Mesenchymal stem cell (in vitro differentiated cells and primary cell): ENCODE results near the gene OPA1.

Experiments
- DNase-seq: peaks from one replicate; pipeline ENCODE4 v3.0.0-alpha.2; 2013
- H2AFZ ChIP-seq: one replicate; pipeline ENCODE4 v1.6.1; 2013; ENCODE audit warnings: low read depth, mild to moderate bottlenecking, control low read depth, inconsistent platforms, low read length, moderate library complexity
- H2AK5ac ChIP-seq: 2 replicates; pipeline ENCODE4 v1.6.1; 2013; ENCODE audit warnings: low read length, moderate library complexity, mild to moderate bottlenecking, inconsistent platforms; ENCODE audit not compliant: severe bottlenecking
- H2BK120ac ChIP-seq: one replicate; pipeline ENCODE4 v1.6.1; 2013; ENCODE audit warnings: low read depth, mild to moderate bottlenecking, inconsistent platforms, low read length, moderate library complexity
- H2BK12ac ChIP-seq, 2 experiments: one replicate each; pipeline ENCODE4 v1.6.1; 2013; ENCODE audit warnings: inconsistent platforms in 2 of 2, low read length in 2 of 2, mild to moderate bottlenecking in 2 of 2, moderate library complexity in 2 of 2, control low read depth in 1 of 2
- H2BK15ac ChIP-seq: one replicate; pipeline ENCODE4 v1.6.1; 2013; ENCODE audit warnings: mild to moderate bottlenecking, low read depth, inconsistent platforms; ENCODE audit not compliant: poor library complexity, severe bottlenecking
- H2BK5ac ChIP-seq: 2 replicates; pipeline ENCODE4 v1.6.1; 2013; ENCODE audit warnings: low read depth, mild to moderate bottlenecking, low read length, control low read depth, inconsistent platforms; ENCODE audit not compliant: poor library complexity, severe bottlenecking
- H3K14ac ChIP-seq, 2 experiments: one replicate each; pipeline ENCODE4 v1.6.1; 2013; ENCODE audit warnings: inconsistent platforms in 2 of 2, low read length in 2 of 2, control low read depth in 1 of 2, mild to moderate bottlenecking in 1 of 2, moderate library complexity in 1 of 2
- H3K18ac ChIP-seq, 2 experiments: one replicate each; pipeline ENCODE4 v1.6.1; 2013; ENCODE audit warnings: inconsistent platforms in 2 of 2, low read length in 2 of 2, control low read depth in 1 of 2, low read depth in 1 of 2, mild to moderate bottlenecking in 1 of 2
- H3K23ac ChIP-seq, 2 experiments: one replicate each; pipeline ENCODE4 v1.6.1; 2013; ENCODE audit warnings: inconsistent platforms in 2 of 2, low read length in 2 of 2, mild to moderate bottlenecking in 2 of 2, moderate library complexity in 2 of 2, control low read depth in 1 of 2
- H3K27ac ChIP-seq: 2 replicates; pipeline ENCODE4 v1.5.1; 2013; ENCODE audit warnings: mild to moderate bottlenecking, moderate library complexity, low read length, control low read depth, inconsistent platforms; ENCODE audit not compliant: poor library complexity, severe bottlenecking
- H3K27me3 ChIP-seq, 2 experiments: 2 replicates each; pipeline versions ENCODE4 v1.6.1 to v1.7.0; 2013; ENCODE audit warnings: low read length in 2 of 2, mild to moderate bottlenecking in 2 of 2, moderate library complexity in 2 of 2, control low read depth in 1 of 2, inconsistent platforms in 1 of 2; ENCODE audit not compliant: control insufficient read depth in 1 of 2, insufficient read depth in 1 of 2
- H3K36me3 ChIP-seq, 2 experiments: 2 replicates each; pipeline versions ENCODE4 v1.6.1 to v1.7.0; 2013; ENCODE audit warnings: low read length in 2 of 2, control low read depth in 1 of 2, inconsistent platforms in 1 of 2, low read depth in 1 of 2, mild to moderate bottlenecking in 1 of 2; ENCODE audit not compliant: insufficient read depth in 2 of 2, control insufficient read depth in 1 of 2
- H3K4ac ChIP-seq, 2 experiments: one replicate each; pipeline ENCODE4 v1.6.1; 2013; ENCODE audit warnings: inconsistent platforms in 2 of 2, low read length in 2 of 2, mild to moderate bottlenecking in 2 of 2, moderate library complexity in 2 of 2, control low read depth in 1 of 2, low read depth in 1 of 2
- H3K4me1 ChIP-seq: 2 replicates; pipeline ENCODE4 v1.6.1; 2013; ENCODE audit warnings: low read depth, low read length, control low read depth; ENCODE audit not compliant: control insufficient read depth, insufficient read depth
- H3K4me2 ChIP-seq: 2 replicates; pipeline ENCODE4 v1.6.1; 2013; ENCODE audit warnings: low read length, mild to moderate bottlenecking, inconsistent platforms; ENCODE audit not compliant: poor library complexity, severe bottlenecking
- H3K4me3 ChIP-seq, 2 experiments: 2 replicates each; pipeline versions ENCODE4 v1.5.1 to v1.7.0; 2013; ENCODE audit warnings: low read length in 2 of 2, mild to moderate bottlenecking in 2 of 2, control low read depth in 1 of 2, low read depth in 1 of 2; ENCODE audit not compliant: insufficient read depth in 1 of 2
- H3K79me1 ChIP-seq: replicated peaks from 2 replicates; pipeline ENCODE4 v1.6.1; 2013; ENCODE audit warnings: mild to moderate bottlenecking, control low read depth, low read length, inconsistent platforms; ENCODE audit not compliant: poor library complexity, severe bottlenecking
- H3K9ac ChIP-seq: 2 replicates; pipeline ENCODE4 v1.7.0; 2013; ENCODE audit warnings: mild to moderate bottlenecking, low read length, moderate library complexity
- H3K9me3 ChIP-seq: 2 replicates; pipeline ENCODE4 v1.7.0; 2013; ENCODE audit warnings: mild to moderate bottlenecking, low read length; ENCODE audit not compliant: control insufficient read depth
- H4K8ac ChIP-seq: one replicate; pipeline ENCODE4 v1.6.1; 2013; ENCODE audit warnings: inconsistent platforms, mild to moderate bottlenecking, low read length, moderate library complexity
- H4K91ac ChIP-seq: one replicate; pipeline ENCODE4 v1.6.1; 2013; ENCODE audit warnings: mild to moderate bottlenecking, low read length, inconsistent platforms
- WGBS: methylation state at CpG from one replicate; pipeline ENCODE4 v1.1.7; 2013; ENCODE audit warnings: mixed read lengths; 5-methylcytosine and 5-hydroxymethylcytosine counted together

OPA1 gene

DNA sequence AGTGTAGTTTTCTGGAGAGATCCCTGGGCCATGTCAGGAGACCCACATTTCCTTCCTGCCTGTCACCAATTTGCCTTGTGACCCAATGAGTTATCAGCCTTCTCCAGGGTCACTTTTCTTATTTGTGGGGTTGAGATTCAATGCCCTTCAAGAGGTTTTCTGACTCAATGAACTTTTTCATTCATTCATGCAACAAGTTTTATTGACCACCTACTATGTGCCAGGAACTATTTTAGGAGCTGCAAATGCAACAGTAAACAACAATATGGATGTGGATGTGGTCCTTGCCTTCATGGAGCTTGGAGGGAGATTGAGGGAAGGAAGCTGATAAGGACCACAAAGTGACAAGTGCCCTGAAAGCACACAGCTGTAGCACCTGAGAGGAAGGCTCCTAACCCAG is 142.8 kb downstream of the OPA1 start:
- Histone ChIP-seq H3K27me3 (no peaks in the 10 kb centered on the region), H3K14ac (no peak overlapping the region), H3K4me3 (no peak overlapping the region), H2BK5ac (no peak overlapping the region), H2BK15ac (no peak overlapping the region), H3K18ac (no peak overlapping the region), H2AFZ (no peak overlapping the region), H3K4me1 (peaks cover 6% of the 10 kb centered on the region), H3K36me3 (no peaks in the 10 kb centered on the region), H3K23ac (no peak overlapping the region), H4K8ac (no peak overlapping the region), H2BK12ac (no peak overlapping the region), H3K9me3 (no peaks in the 10 kb centered on the region), H3K4ac (no peak overlapping the region), H3K79me1 (no peaks in the 10 kb centered on the region), H3K27ac (no peak overlapping the region), H2BK120ac (no peak overlapping the region), H2AK5ac (no peak overlapping the region), H3K4me2 (no peak overlapping the region), H4K91ac (no peak overlapping the region), H3K9ac (no peak overlapping the region)
- DNase-seq: no peak

DNA sequence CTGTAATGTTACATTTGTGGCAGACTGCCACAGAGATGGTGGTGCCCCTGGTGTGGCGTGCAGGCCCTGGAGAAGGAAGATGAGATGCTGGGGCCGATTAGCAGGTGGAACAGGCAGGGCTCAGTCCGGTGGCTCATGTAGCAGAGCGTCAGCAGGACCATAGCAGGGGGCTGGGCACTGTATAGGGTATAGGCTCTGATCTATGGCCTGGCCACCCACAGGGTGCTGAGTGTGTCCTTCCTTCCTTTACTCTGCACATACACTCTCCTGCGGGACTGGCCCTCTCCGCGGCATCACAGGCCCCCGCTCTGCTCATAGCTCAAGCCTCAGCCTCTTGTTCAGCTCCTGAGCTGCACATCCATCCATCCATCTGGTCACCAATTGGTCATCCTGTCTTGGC is 143.6 kb downstream of the OPA1 start:
- no peaks in the 10 kb centered on the region for H3K36me3 ChIP-seq
- no peak overlapping the region for H4K91ac ChIP-seq
- H3K4me1 ChIP-seq: peaks cover 6% of the 10 kb centered on the region
- no peak overlapping the region for H2AK5ac ChIP-seq
- H3K14ac ChIP-seq: no peak overlapping the region
- H3K23ac ChIP-seq: no peak overlapping the region
- no peak overlapping the region for H2BK12ac ChIP-seq
- 92% methylated on average over 8 of the region's 8 CpGs for WGBS
- H2BK5ac ChIP-seq: no peak overlapping the region
- H3K18ac ChIP-seq: no peak overlapping the region
- H3K27me3 ChIP-seq: no peaks in the 10 kb centered on the region
- H3K9me3 ChIP-seq: no peaks in the 10 kb centered on the region
- no peak overlapping the region for H2BK120ac ChIP-seq
- H3K27ac ChIP-seq: no peak overlapping the region
- no peak for DNase-seq
- H3K4ac ChIP-seq: no peak overlapping the region
- H3K79me1 ChIP-seq: no peaks in the 10 kb centered on the region
- no peak overlapping the region for H2AFZ ChIP-seq
- no peak overlapping the region for H4K8ac ChIP-seq
- H2BK15ac ChIP-seq: no peak overlapping the region
- H3K9ac ChIP-seq: no peak overlapping the region
- no peak overlapping the region for H3K4me2 ChIP-seq
- no peak overlapping the region for H3K4me3 ChIP-seq

DNA sequence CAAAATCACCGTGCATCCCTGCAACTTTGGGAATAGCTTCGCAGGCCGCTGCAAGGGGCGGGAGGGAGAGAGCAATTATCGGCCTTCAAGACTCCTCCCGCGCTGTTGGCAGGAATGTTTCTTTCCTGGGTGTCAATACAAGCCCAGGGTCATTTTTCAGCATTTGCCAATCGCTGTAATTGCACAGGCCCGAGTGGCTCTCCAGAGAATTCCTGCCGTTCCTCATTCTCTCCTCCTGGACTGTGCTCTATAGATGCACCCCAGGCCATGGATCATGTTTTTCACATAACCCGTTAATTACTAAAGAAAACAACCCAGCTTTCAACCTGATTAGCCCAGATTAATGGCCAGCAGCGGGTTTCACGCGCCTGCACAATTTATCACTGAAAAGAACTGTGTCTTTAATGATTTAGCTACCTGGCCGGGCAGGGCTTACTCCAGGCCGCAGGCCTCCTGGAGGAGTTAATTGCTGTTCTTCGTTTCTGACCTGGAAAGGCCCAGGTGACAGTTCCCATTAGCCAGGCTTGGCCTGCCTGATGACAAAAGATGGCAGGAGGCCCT is 144.3 kb downstream of the OPA1 start:
- Histone ChIP-seq H3K4me3 (no peak overlapping the region), H3K4me1 (peaks cover 2% of the 10 kb centered on the region), H3K9me3 (no peaks in the 10 kb centered on the region), H2BK120ac (no peak overlapping the region), H2BK5ac (no peak overlapping the region), H3K27me3 (no peaks in the 10 kb centered on the region), H3K18ac (no peak overlapping the region), H2AFZ (no peak overlapping the region), H2AK5ac (no peak overlapping the region), H3K79me1 (no peaks in the 10 kb centered on the region), H2BK12ac (no peak overlapping the region), H4K91ac (no peak overlapping the region), H2BK15ac (no peak overlapping the region), H3K27ac (no peak overlapping the region), H3K14ac (no peak overlapping the region), H3K9ac (no peak overlapping the region), H3K4ac (no peak overlapping the region), H3K23ac (no peak overlapping the region), H4K8ac (no peak overlapping the region), H3K4me2 (no peak overlapping the region), H3K36me3 (no peaks in the 10 kb centered on the region)
- WGBS: 87% methylated on average over 17 of the region's 17 CpGs
- no peak for DNase-seq

DNA sequence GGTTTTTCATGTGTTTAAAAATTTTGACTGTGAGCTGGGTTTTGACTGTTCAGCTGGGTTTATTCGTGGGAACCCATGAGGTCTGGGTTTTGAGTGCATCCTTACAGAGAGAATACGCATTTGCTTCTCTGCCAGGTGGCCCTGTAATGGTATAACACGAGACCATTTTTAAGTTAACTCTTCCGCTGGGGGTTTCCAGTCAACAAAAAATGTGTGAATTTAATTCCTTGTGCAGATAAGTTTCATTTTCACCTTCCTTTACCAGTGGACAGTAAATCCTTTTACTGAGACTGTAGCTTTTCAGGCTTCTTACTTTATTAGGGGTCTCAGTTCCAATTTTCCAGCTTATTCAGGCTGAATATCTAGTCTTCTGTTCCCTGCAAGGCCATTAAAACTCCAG is 149.6 kb downstream of the OPA1 start:
- WGBS: 85% methylated on average over 4 of the region's 4 CpGs

More for the DNA sequence above, 149.6 kb downstream of the OPA1 start:
- H2BK15ac ChIP-seq: no peak overlapping the region
- H3K4me3 ChIP-seq: no peak overlapping the region
- H3K9ac ChIP-seq: no peak overlapping the region
- H2BK12ac ChIP-seq: no peak overlapping the region
- H3K14ac ChIP-seq: no peak overlapping the region
- no peaks in the 10 kb centered on the region for H3K9me3 ChIP-seq
- no peak overlapping the region for H4K8ac ChIP-seq
- no peak overlapping the region for H2BK120ac ChIP-seq
- H2AK5ac ChIP-seq: no peak overlapping the region
- H3K4me2 ChIP-seq: no peak overlapping the region
- no peak overlapping the region for H3K27ac ChIP-seq
- H2AFZ ChIP-seq: no peak overlapping the region
- H3K27me3 ChIP-seq: no peaks in the 10 kb centered on the region
- no peaks in the 10 kb centered on the region for H3K36me3 ChIP-seq
- no peak overlapping the region for H3K4ac ChIP-seq
- DNase-seq: no peak
- no peak overlapping the region for H2BK5ac ChIP-seq
- H3K4me1 ChIP-seq: peaks cover 8% of the 10 kb centered on the region
- no peak overlapping the region for H3K23ac ChIP-seq
- no peak overlapping the region for H4K91ac ChIP-seq
- no peak overlapping the region for H3K18ac ChIP-seq
- H3K79me1 ChIP-seq: no peaks in the 10 kb centered on the region
